Inferior parietal cortex (tissue), 1 donor: ENCODE measurements around the gene SLC39A9.
"Not testable (repeated sequence)": the region's sequence is repeated elsewhere in the genome, so short reads cannot be mapped to it uniquely, and the experiment has no call there.

Experiments
- DNase-seq: peaks from one replicate; pipeline ENCODE4 v3.0.0-alpha.2; 2016; ENCODE audit errors: extremely low spot score

Gene SLC39A9

GRCh38 chr14:69476824-69477450, 78.4 kb downstream of the SLC39A9 start:
- DNase-seq, result not testable (repeated sequence)

- DNase-seq, result not testable (repeated sequence)
These were observed 79.6 kb downstream of the SLC39A9 start for GRCh38 chr14:69478055-69478454.

GRCh38 chr14:69479696-69480095, 81.2 kb downstream of the SLC39A9 start:
- no peak for DNase-seq

- DNase-seq, result no peak
These were observed 81.6 kb downstream of the SLC39A9 start for GRCh38 chr14:69480136-69480535.

GRCh38 chr14:69481815-69482568, 83.5 kb downstream of the SLC39A9 start:
- DNase-seq, result no peak

- DNase-seq, result no peak
These were observed 85.4 kb downstream of the SLC39A9 start for GRCh38 chr14:69483765-69484443.

- DNase-seq, result no peak
These were observed 86.2 kb downstream of the SLC39A9 start, which contains the start of gene PLEKHD1 for GRCh38 chr14:69484444-69485314. TSS of gene PLEKHD1 (plus strand) at chr14:69484728. CDS start at chr14:69484966, 238 bp downstream.

- no peak for DNase-seq
These were observed 86.8 kb downstream of the SLC39A9 start for GRCh38 chr14:69485315-69485660.

- DNase-seq, result no peak
These were observed 87.2 kb downstream of the SLC39A9 start for GRCh38 chr14:69485701-69486100.

GRCh38 chr14:69487226-69487625, 88.7 kb downstream of the SLC39A9 start:
- DNase-seq, result no peak

GRCh38 chr14:69487771-69488170, 89.3 kb downstream of the SLC39A9 start:
- DNase-seq, result no peak

GRCh38 chr14:69489495-69489894, 91.0 kb downstream of the SLC39A9 start:
- DNase-seq, result no peak

GRCh38 chr14:69490219-69490918, 91.9 kb downstream of the SLC39A9 start:
- no peak for DNase-seq

GRCh38 chr14:69491193-69491592, 92.7 kb downstream of the SLC39A9 start:
- no peak for DNase-seq

GRCh38 chr14:69493038-69493437, 94.5 kb downstream of the SLC39A9 start:
- DNase-seq, result no peak

GRCh38 chr14:69493791-69494190, 95.3 kb downstream of the SLC39A9 start:
- no peak for DNase-seq

- DNase-seq, result no peak
These were observed 96.9 kb downstream of the SLC39A9 start for GRCh38 chr14:69495341-69495921.

GRCh38 chr14:69497866-69498265, 99.4 kb downstream of the SLC39A9 start:
- DNase-seq, result not testable (repeated sequence)

GRCh38 chr14:69498286-69498685, 99.8 kb downstream of the SLC39A9 start:
- not testable (repeated sequence) for DNase-seq

GRCh38 chr14:69499436-69499835, 100.9 kb downstream of the SLC39A9 start:
- DNase-seq, result no peak

- DNase-seq, result no peak
These were observed 101.6 kb downstream of the SLC39A9 start for GRCh38 chr14:69500096-69500495.
